Lower lobe of right lung (tissue), 2 donors: ENCODE measurements around the gene MACROD1. TPM values are rescaled to one million over a fixed set of nuclear protein-coding genes. Genes with fewer than 3 reads are reported as not detected.

Source experiments
- ATAC-seq, 2 donors: fragments of 200-7000 bp; cut with Tn5 transposase; one replicate each; pipeline ENCODE4 v1.9.1; 2020 to 2022; ENCODE audit warnings: mild to moderate bottlenecking in 2 of 2, moderate library complexity in 2 of 2
- DNase-seq: peaks from one replicate; pipeline ENCODE4 v3.0.0-alpha.2; 2020
- H3K27ac ChIP-seq: fragments of 200-600 bp; one replicate; pipeline ENCODE4 v1.8.0; 2022
- H3K27me3 ChIP-seq: fragments of 200-600 bp; one replicate; pipeline ENCODE4 v1.8.0; 2022; ENCODE audit warnings: low read depth
- H3K36me3 ChIP-seq: fragments of 200-600 bp; one replicate; pipeline ENCODE4 v1.8.0; 2022; ENCODE audit warnings: mild to moderate bottlenecking
- H3K4me1 ChIP-seq: fragments of 200-600 bp; one replicate; pipeline ENCODE4 v1.8.0; 2022
- H3K4me3 ChIP-seq: fragments of 200-600 bp; one replicate; pipeline ENCODE4 v1.8.0; 2022; ENCODE audit warnings: mild to moderate bottlenecking
- H3K9me3 ChIP-seq: fragments of 200-600 bp; one replicate; pipeline ENCODE4 v1.8.0; 2022
- CTCF ChIP-seq: fragments of 200-600 bp; IDR thresholded peaks from one replicate; pipeline ENCODE4 v1.8.0; 2022; ENCODE audit warnings: antibody characterized with exemption, mild to moderate bottlenecking
- intact Hi-C: fragments of 100-400 bp; cut with DNase I; formaldehyde crosslinking; loops from one replicate; pipeline ENCODE4 v1.11.0; 2022
- total RNA-seq: library from RNA; stranded (reverse); fragmentation: NEBNext Ultra II Directional; extraction: Animal tissue kit (Norgen Biotek cat#: 25700); gene quantifications from one replicate; pipeline ENCODE4 v1.2.1, GENCODE V29; 2021
- donor health status: DM: no; HTN: yes; CAD: no; lungs with severe emphysema.

Gene MACROD1
- total RNA-seq, 1 donor from 2014 or later, result 15.0 TPM

GRCh38 chr11:64198511-64198910, 32.6 kb upstream of the MACROD1 start:
- no peak overlapping the region for H3K27ac ChIP-seq
- no peak overlapping the region for H3K4me3 ChIP-seq
- H3K27me3 ChIP-seq, result no peaks in the 10 kb centered on the region
- peaks cover 99% of the 10 kb centered on the region for H3K36me3 ChIP-seq
- DNase-seq (no peak), ATAC-seq (no peak)
- no peak for TF ChIP-seq CTCF
- no peaks in the 10 kb centered on the region for H3K9me3 ChIP-seq
- no peaks in the 10 kb centered on the region for H3K4me1 ChIP-seq
- intact Hi-C loops, result no loop called here

- no peaks in the 10 kb centered on the region for H3K9me3 ChIP-seq
- peaks cover 92% of the 10 kb centered on the region for H3K36me3 ChIP-seq
- no peak overlapping the region for H3K4me3 ChIP-seq
- H3K4me1 ChIP-seq, result peaks cover 3% of the 10 kb centered on the region
- no peak for ATAC-seq
- no peak overlapping the region for H3K27ac ChIP-seq
- no peaks in the 10 kb centered on the region for H3K27me3 ChIP-seq
- intact Hi-C loops, result no loop called here
- DNase-seq, result no peak
- TF ChIP-seq CTCF, result no peak
Observed at GRCh38 chr11:64196626-64197025, 30.7 kb upstream of the MACROD1 start.

GRCh38 chr11:64192434-64192833, 26.5 kb upstream of the MACROD1 start:
- no peak for TF ChIP-seq CTCF
- Histone ChIP-seq H3K27ac (no peak overlapping the region), H3K4me1 (peaks cover 20% of the 10 kb centered on the region), H3K27me3 (no peaks in the 10 kb centered on the region), H3K9me3 (no peaks in the 10 kb centered on the region), H3K36me3 (peaks cover 58% of the 10 kb centered on the region), H3K4me3 (no peak overlapping the region)
- ATAC-seq, result peak; percentile 58 to 65
- intact Hi-C loops, result no loop called here
- DNase-seq, result no peak

GRCh38 chr11:64186492-64187165, 20.7 kb upstream of the MACROD1 start:
- Histone ChIP-seq H3K9me3 (no peaks in the 10 kb centered on the region), H3K4me1 (peaks cover 43% of the 10 kb centered on the region), H3K27me3 (no peaks in the 10 kb centered on the region), H3K4me3 (no peak overlapping the region), H3K27ac (peak overlapping the region; percentile 79), H3K36me3 (peaks cover 7% of the 10 kb centered on the region)
- intact Hi-C loops, result no loop called here
- no peak for TF ChIP-seq CTCF
- no peak for DNase-seq
- no peak for ATAC-seq

- H3K27me3 ChIP-seq, result no peaks in the 10 kb centered on the region
- ATAC-seq (peak; percentile 93 to 96), DNase-seq (peak; percentile 100)
- intact Hi-C loops, result no loop called here
- peak; percentile 51 for TF ChIP-seq CTCF
- H3K9me3 ChIP-seq, result no peaks in the 10 kb centered on the region
- H3K4me1 ChIP-seq, result peaks cover 50% of the 10 kb centered on the region
- no peak within 1 kb of the TSS for H3K4me3 ChIP-seq
- H3K36me3 ChIP-seq, result peaks cover 5% of the 10 kb centered on the region
- peak within 1 kb of the TSS; percentile 92 for H3K27ac ChIP-seq
Observed at GRCh38 chr11:64185693-64186491, 20.0 kb upstream of the MACROD1 start, which contains the start of gene STIP1. TSS of gene STIP1 (plus strand) at chr11:64186171. CDS start at chr11:64186262, 91 bp downstream.
